Subcutaneous adipose tissue (tissue), 4 donors: ENCODE results near the gene SMIM41. TPM values are rescaled to one million over a fixed set of nuclear protein-coding genes. Genes with fewer than 3 reads are reported as not detected.

Source experiments
- total RNA-seq, 4 donors: library from RNA; depleted of rRNA; stranded (reverse); fragments of >200 nt; gene quantifications; one replicate each; pipeline ENCODE4 v1.1.0, GENCODE V29; 2016
- TF ChIP-seq, protein P1 (sequence below): fragments of 450-650 bp; IDR thresholded peaks from one replicate; pipeline ENCODE4 v1.5.1; 2016; ENCODE audit warnings: low read depth, mild to moderate bottlenecking, control low read depth, antibody characterized with exemption, moderate library complexity

Gene SMIM41
- total RNA-seq, 4 donors from 2014 or later = not detected

DNA sequence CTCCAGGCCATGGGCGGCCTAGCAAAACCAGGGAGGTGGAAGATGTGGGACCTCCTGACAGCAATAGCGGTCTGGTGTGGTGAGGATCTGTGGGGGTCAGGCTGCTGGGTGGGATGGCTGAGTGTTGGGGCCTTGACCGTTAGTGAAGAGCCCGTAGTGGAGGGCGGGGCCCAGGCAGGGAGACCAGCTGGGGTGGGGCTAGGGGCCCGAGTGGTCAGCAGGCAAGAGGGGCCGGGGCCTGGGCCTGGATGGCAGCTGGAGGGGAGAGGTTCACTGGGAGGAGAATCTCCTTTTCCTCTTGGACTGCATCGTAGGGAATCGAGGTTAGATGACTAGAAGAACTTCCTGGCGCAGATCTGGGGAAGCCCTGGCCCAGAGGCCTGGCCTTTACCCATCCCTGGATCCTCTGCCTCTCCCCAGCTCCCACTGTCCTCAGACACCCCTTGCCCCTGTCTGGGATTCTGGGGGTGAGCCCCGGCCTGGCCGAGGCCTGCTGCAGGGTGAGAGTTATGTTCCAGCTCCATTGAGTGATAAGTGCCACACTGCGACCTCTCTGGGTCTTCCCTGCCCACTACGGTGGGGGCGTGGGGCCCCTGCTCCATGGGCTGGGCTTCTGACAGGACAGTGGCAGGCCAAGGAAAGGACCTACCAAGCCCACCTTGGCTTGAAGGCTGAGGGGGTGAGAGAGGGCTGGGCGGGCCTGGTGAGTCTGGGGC lies 65.2 kb downstream of the SMIM41 start:
- TF ChIP-seq, protein P1, sequence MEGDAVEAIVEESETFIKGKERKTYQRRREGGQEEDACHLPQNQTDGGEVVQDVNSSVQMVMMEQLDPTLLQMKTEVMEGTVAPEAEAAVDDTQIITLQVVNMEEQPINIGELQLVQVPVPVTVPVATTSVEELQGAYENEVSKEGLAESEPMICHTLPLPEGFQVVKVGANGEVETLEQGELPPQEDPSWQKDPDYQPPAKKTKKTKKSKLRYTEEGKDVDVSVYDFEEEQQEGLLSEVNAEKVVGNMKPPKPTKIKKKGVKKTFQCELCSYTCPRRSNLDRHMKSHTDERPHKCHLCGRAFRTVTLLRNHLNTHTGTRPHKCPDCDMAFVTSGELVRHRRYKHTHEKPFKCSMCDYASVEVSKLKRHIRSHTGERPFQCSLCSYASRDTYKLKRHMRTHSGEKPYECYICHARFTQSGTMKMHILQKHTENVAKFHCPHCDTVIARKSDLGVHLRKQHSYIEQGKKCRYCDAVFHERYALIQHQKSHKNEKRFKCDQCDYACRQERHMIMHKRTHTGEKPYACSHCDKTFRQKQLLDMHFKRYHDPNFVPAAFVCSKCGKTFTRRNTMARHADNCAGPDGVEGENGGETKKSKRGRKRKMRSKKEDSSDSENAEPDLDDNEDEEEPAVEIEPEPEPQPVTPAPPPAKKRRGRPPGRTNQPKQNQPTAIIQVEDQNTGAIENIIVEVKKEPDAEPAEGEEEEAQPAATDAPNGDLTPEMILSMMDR = no peak

DNA sequence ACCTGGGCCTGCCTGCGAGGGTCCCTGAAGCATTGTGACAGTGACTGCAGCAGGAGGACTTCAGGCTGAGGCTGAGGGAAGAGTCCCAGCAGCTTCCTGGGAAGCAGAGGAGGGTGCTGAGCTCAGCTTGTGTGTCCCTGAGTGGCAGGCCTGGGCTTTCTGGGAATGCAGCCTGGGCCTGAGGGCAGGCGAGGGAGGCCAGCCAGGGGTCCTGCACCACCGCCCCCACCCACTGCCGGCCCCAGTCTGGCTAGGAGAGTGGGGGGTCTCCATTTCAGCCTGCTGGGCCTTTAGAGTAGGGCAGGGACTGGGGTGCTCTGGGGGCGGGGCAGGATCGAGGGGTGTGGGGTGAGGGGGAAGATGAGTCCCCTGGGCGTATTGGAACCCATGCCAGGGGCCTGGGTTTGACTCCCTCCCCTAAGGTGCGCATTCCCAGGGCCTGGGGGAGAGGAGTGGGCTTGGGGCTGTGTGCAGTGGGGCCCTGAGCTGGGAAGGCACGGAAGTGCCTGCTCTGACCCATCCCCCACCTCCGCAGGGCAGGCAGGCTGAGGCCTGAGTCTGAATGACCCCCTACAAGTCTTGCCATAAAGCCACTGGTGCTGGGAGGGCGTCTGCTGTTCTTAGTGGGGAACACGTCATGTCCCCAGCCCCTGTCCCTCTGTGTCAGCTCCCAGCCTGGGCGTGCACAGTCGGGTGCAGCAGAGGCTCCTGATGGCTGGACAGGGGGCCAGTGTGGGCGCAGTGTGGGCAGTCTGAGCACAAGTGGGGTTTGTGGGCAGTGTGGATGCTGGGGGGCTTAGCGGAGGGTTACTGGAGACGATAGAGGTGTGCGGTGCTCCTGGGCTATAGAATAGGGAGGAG lies 66.0 kb downstream of the SMIM41 start:
- TF ChIP-seq, protein P1 = no peak

DNA sequence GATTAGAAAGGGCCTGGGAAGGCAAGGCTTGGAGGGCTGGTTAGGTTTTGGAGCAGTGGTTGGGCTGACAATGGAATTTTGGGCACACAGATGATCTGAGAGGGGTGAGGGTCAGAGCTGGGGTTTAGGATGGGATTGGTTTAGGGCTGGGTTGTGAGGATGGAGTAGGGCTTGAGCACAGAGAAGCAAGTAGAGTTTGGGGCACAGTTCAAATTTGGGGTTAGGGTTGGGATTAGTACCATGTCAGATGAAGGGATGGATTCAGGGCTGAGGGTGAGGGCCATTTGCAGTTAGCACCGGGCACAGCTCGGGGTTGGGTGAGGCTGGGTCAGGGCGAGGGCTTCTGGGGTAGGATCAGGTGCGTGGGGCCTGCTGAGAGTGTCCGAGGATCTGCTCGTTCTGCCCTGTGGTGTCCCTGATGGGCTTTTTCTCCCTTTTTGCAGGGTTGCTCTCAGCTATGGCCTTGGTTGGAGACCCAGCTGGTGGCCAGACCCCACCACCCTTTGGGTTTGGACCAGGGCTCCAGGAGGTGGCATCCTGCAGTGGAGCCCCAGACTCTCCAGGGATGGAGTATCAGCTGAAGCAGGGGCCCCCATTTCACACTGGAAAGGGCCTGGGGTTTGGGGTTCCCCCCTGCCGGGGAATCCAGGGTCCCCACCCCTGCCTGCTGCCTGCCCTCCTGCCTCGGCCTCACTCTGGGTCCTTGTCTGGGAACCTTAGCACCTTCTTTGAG lies 66.8 kb downstream of the SMIM41 start:
- TF ChIP-seq, protein P1 = no peak

DNA sequence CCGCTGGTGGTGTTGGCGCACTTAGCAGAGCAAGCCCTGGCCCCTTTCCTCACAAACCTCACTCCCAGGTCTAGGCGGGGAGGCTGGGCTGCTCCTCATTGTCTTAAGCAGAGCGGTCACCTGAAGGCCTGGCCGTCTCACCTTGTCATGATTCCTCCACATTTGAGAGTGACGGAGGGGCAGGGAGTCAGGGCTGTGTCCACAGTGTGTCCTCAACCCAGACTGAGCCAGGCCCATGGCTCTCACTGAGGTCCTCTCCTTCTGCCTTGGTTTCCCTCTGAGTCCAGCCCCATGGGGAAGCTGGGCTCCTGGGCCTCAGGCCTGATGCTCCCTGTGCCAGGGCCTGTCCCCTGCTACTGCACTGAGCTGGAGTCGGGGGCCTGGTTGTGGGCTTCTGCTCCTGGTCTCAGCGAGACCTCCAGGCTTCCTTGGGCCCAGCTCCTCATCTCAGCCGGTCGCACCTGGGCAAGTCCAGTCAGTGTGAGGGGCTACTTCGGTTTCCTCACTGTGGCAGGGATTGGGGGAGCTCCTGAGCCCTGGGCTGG lies 67.4 kb downstream of the SMIM41 start:
- TF ChIP-seq, protein P1 = no peak

DNA sequence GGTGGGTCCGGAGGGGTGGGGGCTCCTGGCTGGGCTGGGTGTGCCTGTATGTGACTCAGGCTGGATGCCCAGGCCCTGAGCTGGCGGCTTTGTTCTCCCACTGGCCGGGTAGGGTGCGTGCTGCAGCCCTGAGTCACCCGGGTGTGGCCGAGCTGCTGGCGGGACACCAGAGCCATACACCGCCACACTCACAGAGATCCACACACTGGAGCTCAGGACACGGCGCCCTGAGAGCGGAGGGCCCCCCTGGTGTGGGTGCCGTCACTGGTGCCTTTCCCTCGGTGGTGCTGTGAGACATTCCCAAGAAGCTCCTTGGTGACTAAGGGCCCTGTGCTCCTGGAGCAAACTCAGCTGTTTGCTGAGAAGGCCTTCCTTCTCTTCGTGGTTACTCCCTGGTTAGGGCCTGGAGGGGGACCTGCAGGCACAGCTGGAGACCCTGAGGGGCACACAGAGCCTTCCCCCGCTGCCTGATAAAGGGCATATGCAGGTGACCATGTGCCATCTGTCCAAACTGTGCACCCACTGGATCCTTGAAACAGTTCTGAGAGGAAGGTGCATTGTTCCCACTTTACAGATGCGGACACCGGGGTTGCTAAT lies 68.0 kb downstream of the SMIM41 start:
- TF ChIP-seq, protein P1 = no peak

DNA sequence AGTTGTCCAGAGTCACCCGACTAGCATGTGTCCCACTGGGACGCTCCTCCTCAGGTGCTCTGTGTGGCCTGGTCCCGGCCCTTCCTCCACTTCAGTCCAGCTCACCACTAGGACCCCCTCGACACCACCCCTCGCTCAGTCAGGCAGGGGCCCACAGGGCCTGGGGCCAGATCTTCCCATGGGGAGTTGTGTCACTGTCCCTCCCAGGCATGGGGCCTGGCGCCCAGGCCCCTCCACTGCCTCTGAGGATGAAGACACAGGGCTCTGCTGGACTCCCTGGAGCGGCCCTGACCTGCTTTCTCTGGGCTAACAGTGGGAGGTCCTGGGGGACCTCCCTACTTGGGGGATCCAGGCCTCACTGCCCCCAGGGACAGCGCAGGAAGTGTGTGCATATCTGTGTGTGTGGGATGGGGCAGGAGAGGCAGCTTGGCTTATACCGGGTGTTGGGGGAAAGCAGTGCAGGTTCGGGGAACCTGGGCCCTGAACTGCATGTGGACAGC lies 68.5 kb downstream of the SMIM41 start:
- TF ChIP-seq, protein P1 = no peak
